HCT116 (cell line): ENCODE data around the gene NDUFV3. TPM values are rescaled to one million over a fixed set of nuclear protein-coding genes. Genes with fewer than 3 reads are reported as not detected.

ENCODE experiments used
- ATAC-seq: fragments of 200-7000 bp; cut with Tn5 transposase; 2 replicates; pipeline ENCODE4 v1.9.1; 2020; ENCODE audit warnings: mild to moderate bottlenecking, moderate library complexity
- BruUV-seq: library from RNA; stranded (reverse); fragments of 400-500 nt; replicated peaks from 2 replicates; lab custom pipeline; 2021; lab: Mats Ljungman, UMichigan
- CTCF ChIA-PET: fragments of 300-600 bp; sonication (Branson Sonifier 250); formaldehyde crosslinking; loops from one replicate; lab custom pipeline; 2021; ENCODE audit warnings: antibody characterized with exemption; lab: Charles Lee
- POLR2A ChIA-PET: fragments of 300-600, 350-600 bp; sonication (Branson Sonifier 250); formaldehyde crosslinking; loops from one replicate; lab custom pipeline; 2021; ENCODE audit warnings: antibody characterized with exemption; lab: Charles Lee
- RAD21 ChIA-PET, 2 experiments: fragments of 300-600 bp; sonication (Branson Sonifier 250); formaldehyde crosslinking; loops; one replicate each; lab custom pipeline; 2023; ENCODE audit warnings: low total read pairs in 2 of 2; ENCODE audit not compliant: uncharacterized antibody in 2 of 2, unreplicated experiment in 2 of 2, low non-redundant PET in 1 of 2; lab: Charles Lee
- DNase-seq: peaks from one replicate; pipeline ENCODE4 v3.0.0-alpha.2; 2010; ENCODE audit warnings: low read depth, low spot score
- H2AFZ ChIP-seq: fragments of 200-600 bp; shearing (Covaris generic), sonication (generic); 2 replicates; pipeline ENCODE4 v1.6.1; 2017; ENCODE audit warnings: low read depth, mixed run types, mixed read lengths, antibody characterized with exemption, low read length; ENCODE audit not compliant: poor library complexity, severe bottlenecking
- H3K27ac ChIP-seq: 2 replicates; pipeline ENCODE4 v1.5.1; 2012; ENCODE audit warnings: low read depth, low read length
- H3K27me3 ChIP-seq: fragments of 200-600 bp; sonication (generic); 2 replicates; pipeline ENCODE4 v1.6.1; 2016; ENCODE audit warnings: mixed run types, low read length, mixed read lengths; ENCODE audit not compliant: insufficient read depth
- H3K36me3 ChIP-seq, 2 experiments: fragments of 200-500 bp in 1 of 2; fragments of 200-600 bp in 1 of 2; sonication (Bioruptor generic) in 1 of 2; sonication (generic) in 1 of 2; 2 replicates each; pipeline versions ENCODE4 v1.5.1 to v1.6.1; 2014 to 2016; ENCODE audit warnings: low read length in 2 of 2, inconsistent platforms in 1 of 2, mixed read lengths in 1 of 2, mixed run types in 1 of 2; ENCODE audit not compliant: insufficient read depth in 2 of 2, control insufficient read depth in 1 of 2
- H3K4me1 ChIP-seq, 2 experiments: fragments of 200-600 bp in 1 of 2; sonication (generic) in 1 of 2; 2 replicates each; pipeline versions ENCODE4 v1.5.1 to v1.6.1; 2012 to 2017; ENCODE audit warnings: low read length in 2 of 2, inconsistent platforms in 1 of 2, mild to moderate bottlenecking in 1 of 2, mixed read lengths in 1 of 2, mixed run types in 1 of 2, moderate library complexity in 1 of 2; ENCODE audit not compliant: insufficient read depth in 2 of 2, control insufficient read depth in 1 of 2
- H3K4me2 ChIP-seq: fragments of 200-600 bp; sonication (generic); 2 replicates; pipeline ENCODE4 v1.6.1; 2017; ENCODE audit warnings: mixed run types, low read length, mixed read lengths
- H3K4me3 ChIP-seq, 2 experiments: fragments of 200-600 bp in 1 of 2; sonication (generic) in 1 of 2; replicated peaks in 1 of 2; 2 replicates each; pipeline ENCODE4 v1.5.1; 2011 to 2016; ENCODE audit warnings: low read length in 2 of 2, control low read depth in 1 of 2, low read depth in 1 of 2, mild to moderate bottlenecking in 1 of 2, mixed read lengths in 1 of 2, mixed run types in 1 of 2
- H3K79me2 ChIP-seq: fragments of 200-600 bp; sonication (generic); 2 replicates; pipeline ENCODE4 v1.6.1; 2017; ENCODE audit warnings: mild to moderate bottlenecking, mixed run types, low read length, moderate library complexity, mixed read lengths; ENCODE audit not compliant: insufficient read depth
- H3K9ac ChIP-seq: fragments of 200-600 bp; sonication (generic); 2 replicates; pipeline ENCODE4 v1.6.1; 2016; ENCODE audit warnings: low read length, mixed read lengths
- H3K9me2 ChIP-seq: fragments of 200-600 bp; sonication (generic), shearing (Covaris generic); 2 replicates; pipeline ENCODE4 v1.6.1; 2017; ENCODE audit warnings: mixed run types, mild to moderate bottlenecking, moderate library complexity; ENCODE audit not compliant: insufficient read depth
- H3K9me3 ChIP-seq, 2 experiments: fragments of 200-500 bp in 1 of 2; fragments of 200-600 bp in 1 of 2; sonication (Bioruptor generic) in 1 of 2; sonication (generic) in 1 of 2; 2 replicates each; pipeline ENCODE4 v1.6.1; 2014 to 2017; ENCODE audit warnings: low read length in 2 of 2, mixed read lengths in 2 of 2, inconsistent platforms in 1 of 2, low read depth in 1 of 2, mild to moderate bottlenecking in 1 of 2, mixed run types in 1 of 2, moderate library complexity in 1 of 2; ENCODE audit not compliant: control insufficient read depth in 1 of 2, insufficient read depth in 1 of 2
- H4K20me1 ChIP-seq: fragments of 200-600 bp; sonication (generic), shearing (Covaris generic); 2 replicates; pipeline ENCODE4 v1.6.1; 2017; ENCODE audit warnings: mixed run types, mild to moderate bottlenecking, moderate library complexity; ENCODE audit not compliant: insufficient read depth
- CBX3 ChIP-seq: IDR thresholded peaks from 2 replicates; pipeline ENCODE4 v1.6.1; 2012; ENCODE audit warnings: low read depth
- CEBPB ChIP-seq: IDR thresholded peaks from 2 replicates; pipeline ENCODE4 v1.6.1; 2012; ENCODE audit warnings: low read depth
- EGR1 ChIP-seq: IDR thresholded peaks from 2 replicates; pipeline ENCODE4 v1.6.1; 2012; ENCODE audit warnings: low read depth
- ELF1 ChIP-seq: IDR thresholded peaks from 2 replicates; pipeline ENCODE4 v1.6.1; 2012; ENCODE audit warnings: low read depth, borderline replicate concordance
- EZH2phosphoT487 ChIP-seq: fragments of 200-600 bp; IDR thresholded peaks from 2 replicates; pipeline ENCODE4 v1.6.1; 2018; ENCODE audit warnings: antibody characterized with exemption, borderline replicate concordance
- FOSL1 ChIP-seq: IDR thresholded peaks from 2 replicates; pipeline ENCODE4 v1.6.1; 2012; ENCODE audit warnings: low read depth
- JUND ChIP-seq: IDR thresholded peaks from 2 replicates; pipeline ENCODE4 v1.6.1; 2012
- SP1 ChIP-seq: IDR thresholded peaks from 2 replicates; pipeline ENCODE4 v1.6.1; 2012; ENCODE audit warnings: low read depth
- SRF ChIP-seq: IDR thresholded peaks from 2 replicates; pipeline ENCODE4 v1.6.1; 2012; ENCODE audit warnings: low read depth
- TCF7L2 ChIP-seq: IDR thresholded peaks from 2 replicates; pipeline ENCODE4 v1.7.0; 2011; ENCODE audit warnings: borderline replicate concordance, inconsistent platforms; ENCODE audit not compliant: insufficient read depth, insufficient read length; ENCODE audit errors: extremely low read depth
- ZNF274 ChIP-seq: fragments of 200-500 bp; sonication (Bioruptor generic); IDR thresholded peaks from 2 replicates; pipeline ENCODE4 v1.6.1; 2014; ENCODE audit warnings: mild to moderate bottlenecking, low read depth, low read length, inconsistent platforms
- intact Hi-C: fragments of 100-400 bp; cut with micrococcal nuclease; formaldehyde crosslinking; loops from 2 replicates; pipeline ENCODE4 v1.10.0; 2022
- total RNA-seq: library from RNA; stranded (reverse); gene quantifications from one replicate; pipeline ENCODE4 v1.2.1, GENCODE V29; 2021; ENCODE audit not compliant: unreplicated experiment
- TF ChIP-seq, protein P1 (sequence below): IDR thresholded peaks from 2 replicates; pipeline ENCODE4 v1.6.1; 2011; ENCODE audit warnings: mild to moderate bottlenecking, low read length, moderate library complexity; ENCODE audit not compliant: insufficient replicate concordance; ENCODE audit errors: extremely low read depth
- TF ChIP-seq, protein P2 (sequence below): IDR thresholded peaks from 2 replicates; pipeline ENCODE4 v1.6.1; 2012; ENCODE audit warnings: low read depth

NDUFV3 gene
- total RNA-seq, 1 experiment from 2014 or later: 35.2 TPM

DNA sequence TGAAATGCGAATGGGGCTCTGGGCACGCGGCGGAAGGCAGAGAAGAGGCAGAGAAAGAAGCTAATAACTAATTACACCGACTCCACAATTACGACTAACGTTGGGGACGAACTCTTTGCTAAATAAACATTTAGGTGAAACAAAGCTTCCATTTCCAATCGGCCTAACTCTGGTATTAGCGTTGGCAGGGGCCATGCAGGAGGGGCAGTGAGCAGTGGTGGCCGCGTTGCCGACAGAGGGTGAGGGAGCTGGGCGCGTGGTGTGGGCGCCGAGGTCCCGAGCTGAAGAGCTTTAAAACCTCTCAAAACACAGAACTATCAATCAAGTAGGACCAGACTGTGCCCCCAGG lies 553 bp upstream of the NDUFV3 start (continued):
- TF ChIP-seq SP1 (no peak), FOSL1 (no peak), EZH2phosphoT487 (no peak), TCF7L2 (no peak), ELF1 (no peak), CEBPB (no peak), CBX3 (no peak), ZNF274 (no peak), EGR1 (no peak), JUND (no peak)
- TF ChIP-seq, protein P1, sequence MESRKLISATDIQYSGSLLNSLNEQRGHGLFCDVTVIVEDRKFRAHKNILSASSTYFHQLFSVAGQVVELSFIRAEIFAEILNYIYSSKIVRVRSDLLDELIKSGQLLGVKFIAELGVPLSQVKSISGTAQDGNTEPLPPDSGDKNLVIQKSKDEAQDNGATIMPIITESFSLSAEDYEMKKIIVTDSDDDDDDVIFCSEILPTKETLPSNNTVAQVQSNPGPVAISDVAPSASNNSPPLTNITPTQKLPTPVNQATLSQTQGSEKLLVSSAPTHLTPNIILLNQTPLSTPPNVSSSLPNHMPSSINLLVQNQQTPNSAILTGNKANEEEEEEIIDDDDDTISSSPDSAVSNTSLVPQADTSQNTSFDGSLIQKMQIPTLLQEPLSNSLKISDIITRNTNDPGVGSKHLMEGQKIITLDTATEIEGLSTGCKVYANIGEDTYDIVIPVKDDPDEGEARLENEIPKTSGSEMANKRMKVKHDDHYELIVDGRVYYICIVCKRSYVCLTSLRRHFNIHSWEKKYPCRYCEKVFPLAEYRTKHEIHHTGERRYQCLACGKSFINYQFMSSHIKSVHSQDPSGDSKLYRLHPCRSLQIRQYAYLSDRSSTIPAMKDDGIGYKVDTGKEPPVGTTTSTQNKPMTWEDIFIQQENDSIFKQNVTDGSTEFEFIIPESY: no peak

DNA sequence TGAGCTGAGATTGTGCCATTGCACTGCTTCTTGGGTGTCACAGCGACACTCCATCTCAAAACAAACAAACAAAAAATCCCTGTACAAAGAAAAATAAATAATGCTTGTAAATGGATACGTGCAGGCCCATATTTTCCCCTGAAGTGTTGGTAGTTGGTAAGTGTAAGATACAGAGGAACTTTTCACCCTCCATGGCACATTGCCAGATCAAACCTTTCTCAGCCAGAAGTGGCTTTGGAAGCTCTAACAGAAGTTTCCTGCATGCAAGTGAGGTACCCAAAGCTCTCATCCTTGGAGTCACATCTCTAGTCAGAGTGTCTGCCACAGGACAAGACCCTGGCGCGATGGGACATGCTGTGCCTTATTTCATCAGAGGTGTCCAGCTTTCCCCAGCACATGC lies 7.3 kb downstream of the NDUFV3 start:
- RAD21 ChIA-PET: no interaction called here
- H3K9ac ChIP-seq: no peak overlapping the region
- no peak overlapping the region for H2AFZ ChIP-seq
- TF ChIP-seq CBX3 (no peak), SRF (no peak), CEBPB (no peak), EZH2phosphoT487 (no peak)
- TF ChIP-seq, protein P2, sequence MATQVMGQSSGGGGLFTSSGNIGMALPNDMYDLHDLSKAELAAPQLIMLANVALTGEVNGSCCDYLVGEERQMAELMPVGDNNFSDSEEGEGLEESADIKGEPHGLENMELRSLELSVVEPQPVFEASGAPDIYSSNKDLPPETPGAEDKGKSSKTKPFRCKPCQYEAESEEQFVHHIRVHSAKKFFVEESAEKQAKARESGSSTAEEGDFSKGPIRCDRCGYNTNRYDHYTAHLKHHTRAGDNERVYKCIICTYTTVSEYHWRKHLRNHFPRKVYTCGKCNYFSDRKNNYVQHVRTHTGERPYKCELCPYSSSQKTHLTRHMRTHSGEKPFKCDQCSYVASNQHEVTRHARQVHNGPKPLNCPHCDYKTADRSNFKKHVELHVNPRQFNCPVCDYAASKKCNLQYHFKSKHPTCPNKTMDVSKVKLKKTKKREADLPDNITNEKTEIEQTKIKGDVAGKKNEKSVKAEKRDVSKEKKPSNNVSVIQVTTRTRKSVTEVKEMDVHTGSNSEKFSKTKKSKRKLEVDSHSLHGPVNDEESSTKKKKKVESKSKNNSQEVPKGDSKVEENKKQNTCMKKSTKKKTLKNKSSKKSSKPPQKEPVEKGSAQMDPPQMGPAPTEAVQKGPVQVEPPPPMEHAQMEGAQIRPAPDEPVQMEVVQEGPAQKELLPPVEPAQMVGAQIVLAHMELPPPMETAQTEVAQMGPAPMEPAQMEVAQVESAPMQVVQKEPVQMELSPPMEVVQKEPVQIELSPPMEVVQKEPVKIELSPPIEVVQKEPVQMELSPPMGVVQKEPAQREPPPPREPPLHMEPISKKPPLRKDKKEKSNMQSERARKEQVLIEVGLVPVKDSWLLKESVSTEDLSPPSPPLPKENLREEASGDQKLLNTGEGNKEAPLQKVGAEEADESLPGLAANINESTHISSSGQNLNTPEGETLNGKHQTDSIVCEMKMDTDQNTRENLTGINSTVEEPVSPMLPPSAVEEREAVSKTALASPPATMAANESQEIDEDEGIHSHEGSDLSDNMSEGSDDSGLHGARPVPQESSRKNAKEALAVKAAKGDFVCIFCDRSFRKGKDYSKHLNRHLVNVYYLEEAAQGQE: no peak
- TF ChIP-seq, protein P1: no peak
- intact Hi-C loops: no loop called here
- H3K9me2 ChIP-seq: no peaks in the 10 kb centered on the region
- POLR2A ChIA-PET: no interaction called here
- DNase-seq (no peak), ATAC-seq (no peak)
- H3K79me2 ChIP-seq: peaks cover 65% of the 10 kb centered on the region
- H3K4me3 ChIP-seq: no peak overlapping the region
- BruUV-seq: no TSS peak
- no peak overlapping the region for H3K27ac ChIP-seq
- no peaks in the 10 kb centered on the region for H4K20me1 ChIP-seq
- no peaks in the 10 kb centered on the region for H3K9me3 ChIP-seq
- CTCF ChIA-PET: no interaction called here
- H3K27me3 ChIP-seq: no peaks in the 10 kb centered on the region
- H3K36me3 ChIP-seq: peaks cover 41 to 48% of the 10 kb centered on the region in 2 experiments
- no peak overlapping the region for H3K4me2 ChIP-seq
- H3K4me1 ChIP-seq: no peaks in the 10 kb centered on the region
